Neural cell (in vitro differentiated cells): ENCODE data around the gene ELMO1. TPM values are rescaled to one million over a fixed set of nuclear protein-coding genes. Genes with fewer than 3 reads are reported as not detected.

Experiments used
- H2AFZ ChIP-seq: fragments of 200-600, 300-800 bp; sonication (generic), shearing (Covaris generic); 2 replicates; pipeline ENCODE4 v1.6.0; 2014; ENCODE audit warnings: low read depth, mild to moderate bottlenecking, antibody characterized with exemption, low read length, moderate library complexity
- H3F3A ChIP-seq: fragments of 200-600 bp; shearing (Covaris generic); 2 replicates; pipeline ENCODE4 v1.6.1; 2016; ENCODE audit warnings: mild to moderate bottlenecking, moderate library complexity, mixed read lengths, antibody characterized with exemption, low read length; ENCODE audit not compliant: insufficient read depth, poor library complexity, severe bottlenecking
- H3K27ac ChIP-seq: fragments of 200-600, 300-800 bp; sonication (generic), shearing (Covaris generic); 2 replicates; pipeline ENCODE4 v1.5.1; 2014; ENCODE audit warnings: mild to moderate bottlenecking, low read length, moderate library complexity
- H3K27me3 ChIP-seq: fragments of 300-800, 200-600 bp; sonication (generic), shearing (Covaris generic); 2 replicates; pipeline ENCODE4 v1.6.0; 2014; ENCODE audit warnings: mild to moderate bottlenecking, low read depth, low read length, moderate library complexity; ENCODE audit not compliant: insufficient read depth
- H3K36me3 ChIP-seq: fragments of 300-800, 200-600 bp; sonication (generic), shearing (Covaris generic); 2 replicates; pipeline ENCODE4 v1.5.1; 2014; ENCODE audit warnings: mild to moderate bottlenecking, antibody characterized with exemption, low read length, moderate library complexity; ENCODE audit not compliant: insufficient read depth
- H3K4me2 ChIP-seq: fragments of 300-800, 200-600 bp; sonication (generic), shearing (Covaris generic); 2 replicates; pipeline ENCODE4 v1.6.0; 2014; ENCODE audit warnings: mild to moderate bottlenecking, low read length
- H3K4me3 ChIP-seq: fragments of 300-800, 200-600 bp; sonication (generic), shearing (Covaris generic); 2 replicates; pipeline ENCODE4 v1.5.1; 2014; ENCODE audit warnings: mild to moderate bottlenecking, low read length, moderate library complexity
- H3K79me2 ChIP-seq: fragments of 200-600 bp; shearing (Covaris generic); replicated peaks from 2 replicates; pipeline ENCODE4 v1.6.0; 2014; ENCODE audit warnings: mild to moderate bottlenecking, low read length, moderate library complexity; ENCODE audit not compliant: insufficient read depth
- H3K9ac ChIP-seq: fragments of 300-800, 200-600 bp; sonication (generic), shearing (Covaris generic); 2 replicates; pipeline ENCODE4 v1.6.1; 2016; ENCODE audit warnings: mild to moderate bottlenecking, low read length, mixed read lengths
- H3K9me2 ChIP-seq: fragments of 200-600 bp; shearing (Covaris generic); 2 replicates; pipeline ENCODE4 v1.6.1; 2016; ENCODE audit warnings: mild to moderate bottlenecking, low read length, mixed read lengths; ENCODE audit not compliant: insufficient read depth
- H3K9me3 ChIP-seq: fragments of 200-600, 300-800 bp; sonication (generic), shearing (Covaris generic); 2 replicates; pipeline ENCODE4 v1.6.1; 2016; ENCODE audit warnings: mild to moderate bottlenecking, mixed run types, low read length, moderate library complexity, mixed read lengths
- H4K20me1 ChIP-seq: fragments of 200-600 bp; shearing (Covaris generic); 2 replicates; pipeline ENCODE4 v1.6.1; 2016; ENCODE audit warnings: mild to moderate bottlenecking, mixed run types; ENCODE audit not compliant: insufficient read depth
- EP300 ChIP-seq: fragments of 450-650 bp; conservative IDR thresholded peaks from 2 replicates; pipeline ENCODE4 v1.6.1; 2014; ENCODE audit warnings: antibody characterized with exemption, mild to moderate bottlenecking, moderate library complexity; ENCODE audit not compliant: poor library complexity, severe bottlenecking
- EZH2 ChIP-seq: fragments of 200-600, 300-800 bp; shearing (Covaris generic), sonication (generic); IDR thresholded peaks from 2 replicates; pipeline ENCODE4 v1.6.1; 2014; ENCODE audit warnings: antibody characterized with exemption, low read length, borderline replicate concordance, mild to moderate bottlenecking; ENCODE audit not compliant: insufficient read depth, poor library complexity, severe bottlenecking
- MXI1 ChIP-seq: fragments of 450-650 bp; conservative IDR thresholded peaks from 2 replicates; pipeline ENCODE4 v1.6.1; 2014; ENCODE audit warnings: antibody characterized with exemption, mild to moderate bottlenecking; ENCODE audit not compliant: poor library complexity, severe bottlenecking
- POLR2AphosphoS5 ChIP-seq: IDR thresholded peaks from 2 replicates; pipeline ENCODE4 v1.6.1; 2012
- RAD21 ChIP-seq: fragments of 450-650 bp; conservative IDR thresholded peaks from 2 replicates; pipeline ENCODE4 v1.6.1; 2014; ENCODE audit warnings: antibody characterized with exemption, mild to moderate bottlenecking, moderate library complexity
- SMC3 ChIP-seq: fragments of 450-650 bp; conservative IDR thresholded peaks from 2 replicates; pipeline ENCODE4 v1.6.1; 2014; ENCODE audit warnings: antibody characterized with exemption, mild to moderate bottlenecking, moderate library complexity; ENCODE audit not compliant: poor library complexity
- TAF1 ChIP-seq: IDR thresholded peaks from 2 replicates; pipeline ENCODE4 v1.6.1; 2012; ENCODE audit warnings: low read depth
- polyA plus RNA-seq: library from polyadenylated mRNA; depleted of rRNA; stranded (reverse); fragments of >200 nt; gene quantifications from 2 replicates; pipeline ENCODE4 v1.2.3, GENCODE V29; 2014
- TF ChIP-seq, protein P1 (sequence below): fragments of 450-650 bp; IDR thresholded peaks from 2 replicates; pipeline ENCODE4 v1.5.1; 2014; ENCODE audit warnings: antibody characterized with exemption, mild to moderate bottlenecking, moderate library complexity; ENCODE audit not compliant: poor library complexity, severe bottlenecking
- TF ChIP-seq, protein P2 (sequence below): IDR thresholded peaks from 2 replicates; pipeline ENCODE4 v1.6.1; 2012; ENCODE audit warnings: borderline replicate concordance

Gene ELMO1
- polyA plus RNA-seq, 1 donor from 2014 or later = 12.2 TPM

DNA sequence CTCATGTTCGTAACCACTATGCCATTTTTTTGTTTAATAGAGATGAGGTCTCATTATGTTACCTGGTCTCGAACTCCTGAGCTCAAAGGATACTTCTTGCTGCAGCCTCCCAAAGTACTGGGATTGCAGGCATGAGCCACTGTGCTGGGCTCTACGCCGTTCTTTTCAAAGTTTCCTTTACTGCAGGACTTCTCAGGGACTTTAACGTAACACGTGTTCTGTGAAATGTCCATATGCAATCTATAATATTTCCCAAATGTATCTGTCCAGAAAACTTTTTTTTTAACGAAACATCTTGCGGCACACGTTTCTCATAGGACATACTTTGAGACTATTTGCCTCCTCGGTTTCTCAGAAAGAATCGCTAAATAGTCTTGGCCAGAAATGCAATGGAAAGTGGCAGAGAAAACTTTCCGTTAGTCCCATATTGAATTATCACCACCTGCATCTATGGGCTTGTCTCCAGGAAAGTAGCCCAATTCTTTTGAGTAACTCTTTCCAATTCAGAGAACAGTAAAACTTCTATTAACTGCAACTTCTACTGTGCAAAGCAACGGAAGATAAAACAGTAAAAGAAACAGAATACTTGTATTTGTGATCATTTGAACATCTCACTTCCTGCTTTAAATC, 96.3 kb downstream of the ELMO1 start:
- H3K4me3 ChIP-seq = no peak overlapping the region
- no peak overlapping the region for H3K27ac ChIP-seq
- no peak overlapping the region for H2AFZ ChIP-seq

DNA sequence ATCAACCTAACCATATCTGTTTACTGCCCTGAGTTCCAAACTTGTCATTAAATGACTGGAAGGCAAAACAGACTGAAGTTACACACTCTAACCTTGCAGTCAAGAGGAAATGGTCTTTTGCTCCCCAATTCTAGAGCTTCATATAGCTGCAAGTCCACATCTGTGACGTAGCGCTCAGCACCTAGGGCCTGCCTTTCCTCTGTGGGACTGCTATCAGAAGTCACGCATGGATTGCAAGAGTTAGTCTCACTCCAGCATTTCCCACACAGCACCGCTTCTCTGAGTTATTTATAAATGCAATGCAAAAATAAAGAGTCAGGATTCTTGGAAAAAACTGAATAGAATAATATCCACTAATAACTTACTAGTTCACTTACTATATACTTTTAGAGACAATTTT, 96.9 kb downstream of the ELMO1 start:
- no peaks in the 10 kb centered on the region for H3K9me3 ChIP-seq
- no peak overlapping the region for H3K4me2 ChIP-seq
- H3K79me2 ChIP-seq = no peaks in the 10 kb centered on the region
- TF ChIP-seq RAD21 (no peak), POLR2AphosphoS5 (no peak), EZH2 (no peak), EP300 (no peak), MXI1 (no peak), SMC3 (no peak), TAF1 (no peak)
- TF ChIP-seq, protein P1, sequence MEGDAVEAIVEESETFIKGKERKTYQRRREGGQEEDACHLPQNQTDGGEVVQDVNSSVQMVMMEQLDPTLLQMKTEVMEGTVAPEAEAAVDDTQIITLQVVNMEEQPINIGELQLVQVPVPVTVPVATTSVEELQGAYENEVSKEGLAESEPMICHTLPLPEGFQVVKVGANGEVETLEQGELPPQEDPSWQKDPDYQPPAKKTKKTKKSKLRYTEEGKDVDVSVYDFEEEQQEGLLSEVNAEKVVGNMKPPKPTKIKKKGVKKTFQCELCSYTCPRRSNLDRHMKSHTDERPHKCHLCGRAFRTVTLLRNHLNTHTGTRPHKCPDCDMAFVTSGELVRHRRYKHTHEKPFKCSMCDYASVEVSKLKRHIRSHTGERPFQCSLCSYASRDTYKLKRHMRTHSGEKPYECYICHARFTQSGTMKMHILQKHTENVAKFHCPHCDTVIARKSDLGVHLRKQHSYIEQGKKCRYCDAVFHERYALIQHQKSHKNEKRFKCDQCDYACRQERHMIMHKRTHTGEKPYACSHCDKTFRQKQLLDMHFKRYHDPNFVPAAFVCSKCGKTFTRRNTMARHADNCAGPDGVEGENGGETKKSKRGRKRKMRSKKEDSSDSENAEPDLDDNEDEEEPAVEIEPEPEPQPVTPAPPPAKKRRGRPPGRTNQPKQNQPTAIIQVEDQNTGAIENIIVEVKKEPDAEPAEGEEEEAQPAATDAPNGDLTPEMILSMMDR = no peak
- TF ChIP-seq, protein P2, sequence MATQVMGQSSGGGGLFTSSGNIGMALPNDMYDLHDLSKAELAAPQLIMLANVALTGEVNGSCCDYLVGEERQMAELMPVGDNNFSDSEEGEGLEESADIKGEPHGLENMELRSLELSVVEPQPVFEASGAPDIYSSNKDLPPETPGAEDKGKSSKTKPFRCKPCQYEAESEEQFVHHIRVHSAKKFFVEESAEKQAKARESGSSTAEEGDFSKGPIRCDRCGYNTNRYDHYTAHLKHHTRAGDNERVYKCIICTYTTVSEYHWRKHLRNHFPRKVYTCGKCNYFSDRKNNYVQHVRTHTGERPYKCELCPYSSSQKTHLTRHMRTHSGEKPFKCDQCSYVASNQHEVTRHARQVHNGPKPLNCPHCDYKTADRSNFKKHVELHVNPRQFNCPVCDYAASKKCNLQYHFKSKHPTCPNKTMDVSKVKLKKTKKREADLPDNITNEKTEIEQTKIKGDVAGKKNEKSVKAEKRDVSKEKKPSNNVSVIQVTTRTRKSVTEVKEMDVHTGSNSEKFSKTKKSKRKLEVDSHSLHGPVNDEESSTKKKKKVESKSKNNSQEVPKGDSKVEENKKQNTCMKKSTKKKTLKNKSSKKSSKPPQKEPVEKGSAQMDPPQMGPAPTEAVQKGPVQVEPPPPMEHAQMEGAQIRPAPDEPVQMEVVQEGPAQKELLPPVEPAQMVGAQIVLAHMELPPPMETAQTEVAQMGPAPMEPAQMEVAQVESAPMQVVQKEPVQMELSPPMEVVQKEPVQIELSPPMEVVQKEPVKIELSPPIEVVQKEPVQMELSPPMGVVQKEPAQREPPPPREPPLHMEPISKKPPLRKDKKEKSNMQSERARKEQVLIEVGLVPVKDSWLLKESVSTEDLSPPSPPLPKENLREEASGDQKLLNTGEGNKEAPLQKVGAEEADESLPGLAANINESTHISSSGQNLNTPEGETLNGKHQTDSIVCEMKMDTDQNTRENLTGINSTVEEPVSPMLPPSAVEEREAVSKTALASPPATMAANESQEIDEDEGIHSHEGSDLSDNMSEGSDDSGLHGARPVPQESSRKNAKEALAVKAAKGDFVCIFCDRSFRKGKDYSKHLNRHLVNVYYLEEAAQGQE = no peak
- no peak overlapping the region for H2AFZ ChIP-seq
- H3K27me3 ChIP-seq = no peaks in the 10 kb centered on the region
- no peak overlapping the region for H3K27ac ChIP-seq
- H3K36me3 ChIP-seq = no peaks in the 10 kb centered on the region
- H4K20me1 ChIP-seq = no peaks in the 10 kb centered on the region
- no peaks in the 10 kb centered on the region for H3K9me2 ChIP-seq
- no peak overlapping the region for H3K4me3 ChIP-seq
- H3K9ac ChIP-seq = no peak overlapping the region
- H3F3A ChIP-seq = no peaks in the 10 kb centered on the region

More for the DNA sequence above, 96.3 kb downstream of the ELMO1 start:
- Histone ChIP-seq H3K36me3 (no peaks in the 10 kb centered on the region), H4K20me1 (no peaks in the 10 kb centered on the region), H3K79me2 (no peaks in the 10 kb centered on the region), H3K9ac (no peak overlapping the region), H3K4me2 (no peak overlapping the region), H3K9me2 (no peaks in the 10 kb centered on the region), H3K9me3 (no peaks in the 10 kb centered on the region), H3K27me3 (no peaks in the 10 kb centered on the region), H3F3A (no peaks in the 10 kb centered on the region)
- TF ChIP-seq SMC3 = no peak
- no peak for TF ChIP-seq RAD21
- TF ChIP-seq, protein P2 = no peak
